ENCODE data around the gene PAX4. TPM values are rescaled to one million over a fixed set of nuclear protein-coding genes. Genes with fewer than 3 reads are reported as not detected.

The PAX4 gene
- total RNA-seq, 1 donor from 2014 or later, result 3.4 TPM

- H3K4me1 Mint-ChIP-seq (ENCODE audit: unreplicated experiment), result peaks cover 7% of the 10 kb centered on the region
- H3K9me3 Mint-ChIP-seq, result no peaks in the 10 kb centered on the region
- H3K27me3 Mint-ChIP-seq, result peaks cover 3% of the 10 kb centered on the region
- no peak for DNase-seq (ENCODE audit: extremely low spot score, unreplicated experiment)
- no peak overlapping the region for H3K4me3 Mint-ChIP-seq
- no peak overlapping the region for H3K27ac Mint-ChIP-seq
- TF ChIP-seq CTCF (conservative IDR thresholded peaks at IDR 0.05), result no peak
- H3K36me3 Mint-ChIP-seq, result no peaks in the 10 kb centered on the region
Measured at GRCh38 chr7:127638197-127638596, 20.3 kb upstream of the PAX4 start.

GRCh38 chr7:127635659-127636285 lies 17.8 kb upstream of the PAX4 start:
- DNase-seq (ENCODE audit: extremely low spot score, unreplicated experiment), result no peak
- Mint-ChIP-seq H3K9me3 (no peaks in the 10 kb centered on the region), H3K36me3 (no peaks in the 10 kb centered on the region), H3K27ac (no peak overlapping the region), H3K27me3 (peaks cover 5% of the 10 kb centered on the region), H3K4me1 (ENCODE audit: unreplicated experiment) (no peaks in the 10 kb centered on the region), H3K4me3 (no peak overlapping the region)
- TF ChIP-seq CTCF (conservative IDR thresholded peaks at IDR 0.05), result no peak

GRCh38 chr7:127632276-127632910 lies 14.5 kb upstream of the PAX4 start:
- no peak for DNase-seq (ENCODE audit: extremely low spot score, unreplicated experiment)
- Mint-ChIP-seq H3K27me3 (peaks cover 5% of the 10 kb centered on the region), H3K36me3 (no peaks in the 10 kb centered on the region), H3K4me3 (no peak overlapping the region), H3K27ac (no peak overlapping the region), H3K9me3 (no peaks in the 10 kb centered on the region), H3K4me1 (ENCODE audit: unreplicated experiment) (no peaks in the 10 kb centered on the region)
- TF ChIP-seq CTCF (conservative IDR thresholded peaks at IDR 0.05), result no peak

- H3K9me3 Mint-ChIP-seq, result no peaks in the 10 kb centered on the region
- no peaks in the 10 kb centered on the region for H3K4me1 Mint-ChIP-seq (ENCODE audit: unreplicated experiment)
- H3K4me3 Mint-ChIP-seq, result no peak overlapping the region
- TF ChIP-seq CTCF (conservative IDR thresholded peaks at IDR 0.05), result peak; percentile 57
- H3K27me3 Mint-ChIP-seq, result peaks cover 15% of the 10 kb centered on the region
- no peak for DNase-seq (ENCODE audit: extremely low spot score, unreplicated experiment)
- H3K27ac Mint-ChIP-seq, result no peak overlapping the region
- no peaks in the 10 kb centered on the region for H3K36me3 Mint-ChIP-seq
Measured at GRCh38 chr7:127629268-127629854, 11.4 kb upstream of the PAX4 start.

GRCh38 chr7:127628445-127628844 lies 10.5 kb upstream of the PAX4 start:
- no peaks in the 10 kb centered on the region for H3K9me3 Mint-ChIP-seq
- DNase-seq (ENCODE audit: extremely low spot score, unreplicated experiment), result no peak
- H3K36me3 Mint-ChIP-seq, result no peaks in the 10 kb centered on the region
- H3K27ac Mint-ChIP-seq, result no peak overlapping the region
- H3K4me1 Mint-ChIP-seq (ENCODE audit: unreplicated experiment), result no peaks in the 10 kb centered on the region
- peaks cover 18% of the 10 kb centered on the region for H3K27me3 Mint-ChIP-seq
- H3K4me3 Mint-ChIP-seq, result no peak overlapping the region
- TF ChIP-seq CTCF (conservative IDR thresholded peaks at IDR 0.05), result no peak
